HUES6 (cell line): Measurements from ENCODE around the gene VRK2.

Source experiments
- H3K27ac ChIP-seq: 2 replicates; pipeline ENCODE4 v1.7.0; 2013; ENCODE audit warnings: low read depth, mild to moderate bottlenecking, low read length, inconsistent platforms
- H3K27me3 ChIP-seq: 2 replicates; pipeline ENCODE4 v1.6.1; 2013; ENCODE audit warnings: low read length; ENCODE audit not compliant: control insufficient read depth, insufficient read depth
- H3K36me3 ChIP-seq: 2 replicates; pipeline ENCODE4 v1.6.1; 2013; ENCODE audit warnings: low read length; ENCODE audit not compliant: control insufficient read depth, insufficient read depth
- H3K4me1 ChIP-seq: 2 replicates; pipeline ENCODE4 v1.6.1; 2013; ENCODE audit warnings: low read length; ENCODE audit not compliant: control insufficient read depth, insufficient read depth
- H3K4me3 ChIP-seq: 2 replicates; pipeline ENCODE4 v1.5.1; 2013; ENCODE audit warnings: low read depth, low read length
- H3K9ac ChIP-seq: one replicate; pipeline ENCODE4 v1.6.1; 2013; ENCODE audit warnings: mild to moderate bottlenecking, low read length
- H3K9me3 ChIP-seq: 2 replicates; pipeline ENCODE4 v1.6.1; 2013; ENCODE audit warnings: low read depth, low read length; ENCODE audit not compliant: control insufficient read depth, insufficient read depth

VRK2 gene

GRCh38 chr2:58054264-58054663 is 7.7 kb downstream of the VRK2 start:
- H3K27ac ChIP-seq = no peak overlapping the region
- H3K4me1 ChIP-seq = peaks cover 15% of the 10 kb centered on the region

GRCh38 chr2:58055033-58055786 is 8.6 kb downstream of the VRK2 start:
- Histone ChIP-seq H3K27me3 (no peaks in the 10 kb centered on the region), H3K9me3 (no peaks in the 10 kb centered on the region), H3K4me3 (no peak overlapping the region), H3K4me1 (peaks cover 15% of the 10 kb centered on the region), H3K36me3 (peaks cover 7% of the 10 kb centered on the region; the same call in 1 of the 2 replicates), H3K9ac (no peak overlapping the region), H3K27ac (no peak overlapping the region)

More at GRCh38 chr2:58054264-58054663, 7.7 kb downstream of the VRK2 start:
- no peak overlapping the region for H3K9ac ChIP-seq
- H3K9me3 ChIP-seq = no peaks in the 10 kb centered on the region
- H3K27me3 ChIP-seq = no peaks in the 10 kb centered on the region
- H3K36me3 ChIP-seq = peaks cover 7% of the 10 kb centered on the region; the same call in 1 of the 2 replicates
- no peak overlapping the region for H3K4me3 ChIP-seq

- Histone ChIP-seq H3K9me3 (no peaks in the 10 kb centered on the region), H3K4me3 (no peak overlapping the region), H3K36me3 (peaks cover 7% of the 10 kb centered on the region; the same call in 1 of the 2 replicates), H3K27me3 (no peaks in the 10 kb centered on the region), H3K9ac (no peak overlapping the region), H3K4me1 (peaks cover 15% of the 10 kb centered on the region), H3K27ac (no peak overlapping the region)
Measured at GRCh38 chr2:58056192-58056916, 9.7 kb downstream of the VRK2 start.

GRCh38 chr2:58057707-58058530 is 11.3 kb downstream of the VRK2 start:
- no peak overlapping the region for H3K9ac ChIP-seq
- no peaks in the 10 kb centered on the region for H3K9me3 ChIP-seq
- H3K4me3 ChIP-seq = no peak overlapping the region
- H3K4me1 ChIP-seq = peaks cover 15% of the 10 kb centered on the region
- peaks cover 7% of the 10 kb centered on the region; the same call in 1 of the 2 replicates for H3K36me3 ChIP-seq
- no peak overlapping the region for H3K27ac ChIP-seq
- H3K27me3 ChIP-seq = no peaks in the 10 kb centered on the region

- H3K36me3 ChIP-seq = 0 out of 2 replicates have a peak, but pooled peaks cover 3% of the 10 kb centered on the region
- no peak overlapping the region for H3K4me3 ChIP-seq
- H3K27ac ChIP-seq = no peak overlapping the region
Measured at GRCh38 chr2:58063641-58064040, 17.0 kb downstream of the VRK2 start.

GRCh38 chr2:58064086-58064485 is 17.5 kb downstream of the VRK2 start:
- H3K36me3 ChIP-seq = no peaks in the 10 kb centered on the region
- H3K27ac ChIP-seq = no peak overlapping the region
- no peaks in the 10 kb centered on the region for H3K27me3 ChIP-seq
- no peaks in the 10 kb centered on the region for H3K9me3 ChIP-seq
- no peak overlapping the region for H3K9ac ChIP-seq
- H3K4me1 ChIP-seq = no peaks in the 10 kb centered on the region
- H3K4me3 ChIP-seq = no peak overlapping the region

More at GRCh38 chr2:58063641-58064040, 17.0 kb downstream of the VRK2 start:
- Histone ChIP-seq H3K9ac (no peak overlapping the region), H3K9me3 (no peaks in the 10 kb centered on the region), H3K4me1 (no peaks in the 10 kb centered on the region), H3K27me3 (no peaks in the 10 kb centered on the region)

GRCh38 chr2:58065248-58065647 is 18.6 kb downstream of the VRK2 start:
- Histone ChIP-seq H3K4me3 (no peak overlapping the region), H3K27me3 (no peaks in the 10 kb centered on the region), H3K36me3 (peaks cover 1% of the 10 kb centered on the region; the same call in 1 of the 2 replicates), H3K27ac (no peak overlapping the region), H3K4me1 (no peaks in the 10 kb centered on the region), H3K9ac (no peak overlapping the region), H3K9me3 (no peaks in the 10 kb centered on the region)

GRCh38 chr2:58067001-58067400 is 20.4 kb downstream of the VRK2 start:
- no peaks in the 10 kb centered on the region for H3K27me3 ChIP-seq
- H3K36me3 ChIP-seq = peaks cover 3% of the 10 kb centered on the region; the same call in 1 of the 2 replicates
- no peaks in the 10 kb centered on the region for H3K4me1 ChIP-seq
- no peaks in the 10 kb centered on the region for H3K9me3 ChIP-seq
- H3K27ac ChIP-seq = no peak overlapping the region
- H3K4me3 ChIP-seq = no peak overlapping the region
- H3K9ac ChIP-seq = no peak overlapping the region

- Histone ChIP-seq H3K36me3 (peaks cover 3% of the 10 kb centered on the region; the same call in 1 of the 2 replicates), H3K27me3 (no peaks in the 10 kb centered on the region), H3K4me1 (no peaks in the 10 kb centered on the region), H3K27ac (no peak overlapping the region), H3K9ac (no peak overlapping the region), H3K4me3 (no peak overlapping the region), H3K9me3 (no peaks in the 10 kb centered on the region)
Measured at GRCh38 chr2:58070765-58071164, 24.2 kb downstream of the VRK2 start.

- Histone ChIP-seq H3K4me1 (no peaks in the 10 kb centered on the region), H3K4me3 (no peak overlapping the region), H3K27ac (no peak overlapping the region), H3K27me3 (no peaks in the 10 kb centered on the region), H3K9ac (no peak overlapping the region), H3K9me3 (no peaks in the 10 kb centered on the region), H3K36me3 (peaks cover 3% of the 10 kb centered on the region; the same call in 1 of the 2 replicates)
Measured at GRCh38 chr2:58072102-58072501, 25.5 kb downstream of the VRK2 start.
